Right renal cortex interstitium (tissue), 3 donors: Measurements from ENCODE around the gene ACOT4. TPM values are rescaled to one million over a fixed set of nuclear protein-coding genes. Genes with fewer than 3 reads are reported as not detected.
A peak's percentile ranks its signal among the peaks of the same experiment; 100 is the strongest.
"Not testable (repeated sequence)": the region's sequence is repeated elsewhere in the genome, so short reads cannot be mapped to it uniquely, and the experiment has no call there.

Source experiments
- DNase-seq, 3 donors: peaks; one replicate each; pipeline ENCODE4 v3.0.0-alpha.2; 2013; ENCODE audit warnings: low read depth in 3 of 3, low spot score in 2 of 3
- polyA plus RNA-seq, 3 donors: library from polyadenylated mRNA; unstranded; fragments of 120-200 nt; gene quantifications; one replicate each; pipeline ENCODE4 v1.2.1, GENCODE V29; 2013; ENCODE audit not compliant: insufficient read length in 3 of 3

ACOT4 gene
- polyA plus RNA-seq, 3 donors: 2.9 to 4.6 (median 3.8) TPM

GRCh38 chr14:73574251-73574650 lies 17.4 kb upstream of the ACOT4 start:
- not testable (repeated sequence) for DNase-seq

DNA sequence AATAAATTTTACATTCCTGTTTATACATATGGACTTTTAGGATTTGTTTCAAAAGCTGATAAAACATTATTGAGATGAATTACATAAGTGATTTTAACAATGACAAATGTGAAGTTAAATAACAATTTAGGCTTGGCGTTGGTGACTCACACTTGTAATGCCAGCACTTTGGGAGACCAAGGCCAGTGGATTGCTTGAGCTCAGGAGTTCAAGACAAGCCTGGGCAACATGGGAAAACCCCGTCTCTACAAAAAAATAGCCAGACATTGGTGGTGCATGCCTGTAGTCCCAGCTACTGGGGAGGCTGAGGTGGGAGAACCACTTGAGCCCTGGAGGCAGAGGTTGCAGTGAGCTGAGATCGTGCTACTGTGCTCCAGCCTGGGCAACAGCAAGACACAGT lies 15.3 kb upstream of the ACOT4 start:
- no peak for DNase-seq

GRCh38 chr14:73577214-73577613 lies 14.5 kb upstream of the ACOT4 start:
- DNase-seq: not testable (repeated sequence)

GRCh38 chr14:73582102-73582979 lies 9.3 kb upstream of the ACOT4 start:
- DNase-seq: not testable (repeated sequence)

DNA sequence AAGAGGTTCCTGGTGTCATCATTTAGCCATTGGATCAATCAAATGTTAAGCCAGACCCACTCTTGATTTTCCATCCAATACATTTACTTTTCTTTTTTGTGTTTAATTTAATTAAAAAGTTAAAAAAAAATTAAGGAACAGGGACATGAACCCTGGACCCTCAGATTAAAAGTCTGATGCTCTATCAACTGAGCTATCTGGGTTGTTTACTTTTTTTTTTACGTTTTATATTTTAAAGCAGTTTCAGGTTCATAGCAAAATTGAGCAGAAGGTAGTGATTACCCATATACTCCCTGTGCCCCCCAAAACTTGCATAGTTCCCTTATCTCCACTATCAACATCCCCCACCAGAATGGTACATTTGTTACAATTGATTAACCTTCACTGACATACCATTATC lies 3.0 kb upstream of the ACOT4 start:
- DNase-seq: no peak

DNA sequence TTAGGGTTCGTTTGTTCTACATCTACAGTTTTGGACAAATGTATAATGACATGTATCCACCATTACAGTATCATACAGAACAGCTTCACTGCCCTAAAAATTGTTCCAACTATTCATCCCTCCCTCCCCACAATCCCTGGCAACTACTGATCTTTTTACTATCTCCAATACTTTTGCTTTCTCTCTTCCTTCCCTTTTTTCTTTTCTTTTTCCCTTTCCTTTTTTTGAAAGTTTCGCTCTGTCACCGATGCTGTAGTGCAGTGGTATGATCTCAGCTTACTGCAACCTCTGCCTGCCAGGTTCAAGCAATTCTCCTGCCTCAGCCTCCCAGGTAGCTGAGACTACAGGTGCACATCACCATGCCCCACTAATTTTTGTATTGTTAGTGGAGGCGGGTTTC lies 2.6 kb upstream of the ACOT4 start:
- no peak for DNase-seq

DNA sequence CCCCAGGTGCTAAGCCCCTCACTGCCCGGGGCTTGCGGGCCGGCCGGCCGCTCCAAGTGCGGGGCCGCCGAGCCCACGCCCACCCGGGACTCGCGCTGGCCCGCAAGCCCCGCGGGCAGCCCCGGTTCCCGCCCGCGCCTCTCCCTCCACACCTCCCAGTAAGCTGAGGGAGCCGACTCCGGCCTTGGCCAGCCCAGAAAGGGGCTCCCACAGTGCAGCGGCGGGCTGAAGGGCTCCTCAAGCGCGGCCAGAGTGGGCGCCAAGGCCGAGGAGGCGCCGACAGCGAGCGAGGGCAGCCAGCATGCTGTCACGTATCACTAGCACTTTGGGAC lies 1.0 kb upstream of the ACOT4 start:
- DNase-seq: not testable (repeated sequence)

GRCh38 chr14:73594491-73594890 lies 2.8 kb downstream of the ACOT4 start:
- DNase-seq: no peak

DNA sequence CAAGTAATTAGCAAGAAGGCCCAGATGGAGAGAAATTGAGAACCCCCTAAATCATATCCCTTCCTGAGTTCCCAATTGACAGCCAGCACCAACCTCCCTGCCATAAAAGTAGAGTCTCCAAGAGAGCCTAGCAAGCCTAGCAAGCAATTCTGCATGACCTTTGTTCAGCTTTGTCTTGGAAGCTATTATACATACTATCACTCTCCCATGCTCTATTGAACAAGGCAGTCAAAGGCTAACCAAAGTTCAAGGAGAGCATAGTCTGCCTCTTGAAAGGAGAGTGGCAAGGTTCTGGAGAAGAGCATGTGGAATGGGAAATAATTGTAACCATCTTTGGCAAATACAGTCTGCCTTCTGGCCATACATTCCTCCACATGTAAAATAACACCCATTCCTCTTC lies 7.8 kb downstream of the ACOT4 start:
- no peak for DNase-seq

DNA sequence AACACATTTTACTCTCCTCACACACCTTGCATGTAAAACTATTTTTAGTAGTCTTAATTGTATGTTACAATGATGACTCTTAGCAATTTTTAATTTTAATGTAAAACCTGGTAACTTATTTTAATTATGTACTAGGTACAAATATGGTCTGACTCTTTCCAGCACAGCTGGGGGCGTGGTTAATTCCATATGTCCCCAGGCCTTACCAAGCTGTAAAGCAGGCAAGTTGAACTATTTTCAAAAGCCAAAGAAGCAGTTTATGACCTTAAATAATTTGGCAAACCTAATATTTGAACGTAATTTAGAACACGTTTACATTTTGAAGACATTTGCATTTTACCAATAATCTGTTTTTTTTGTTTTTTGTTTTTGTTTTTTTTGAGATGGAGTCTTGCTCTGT lies 11.3 kb downstream of the ACOT4 start:
- no peak for DNase-seq

DNA sequence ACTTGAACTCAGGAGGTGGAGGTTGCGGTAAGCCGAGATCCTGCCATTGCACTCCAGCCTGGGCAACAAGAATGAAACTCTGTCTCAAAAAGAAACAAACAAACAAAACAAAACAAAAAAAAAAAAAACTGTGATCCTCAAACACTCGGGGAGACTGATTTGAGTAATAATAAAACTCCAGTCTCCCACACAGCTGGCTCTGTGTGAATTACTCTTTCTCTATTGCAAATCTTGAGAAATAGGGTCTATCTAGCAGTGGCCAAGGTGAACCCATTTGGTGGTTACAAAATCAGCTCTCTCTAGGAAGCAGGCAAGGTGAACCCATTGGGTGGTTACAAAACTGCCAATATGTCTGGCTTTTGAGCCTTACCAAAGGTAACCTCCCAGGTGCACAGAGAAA lies 14.6 kb downstream of the ACOT4 start:
- DNase-seq: no peak

GRCh38 chr14:73607241-73607640 lies 15.6 kb downstream of the ACOT4 start:
- no peak for DNase-seq

GRCh38 chr14:73610687-73611086 lies 19.0 kb downstream of the ACOT4 start:
- DNase-seq: no peak

GRCh38 chr14:73612339-73613045 lies 20.8 kb downstream of the ACOT4 start, which contains the start of gene ACOT6:
TSS of gene ACOT6 (plus strand) at chr14:73612517. CDS start at chr14:73612572, 55 bp downstream.
- DNase-seq: peak in 1 of 3 donors; percentile 52

- no peak for DNase-seq
These were observed 21.3 kb downstream of the ACOT4 start for GRCh38 chr14:73613046-73613383.

DNA sequence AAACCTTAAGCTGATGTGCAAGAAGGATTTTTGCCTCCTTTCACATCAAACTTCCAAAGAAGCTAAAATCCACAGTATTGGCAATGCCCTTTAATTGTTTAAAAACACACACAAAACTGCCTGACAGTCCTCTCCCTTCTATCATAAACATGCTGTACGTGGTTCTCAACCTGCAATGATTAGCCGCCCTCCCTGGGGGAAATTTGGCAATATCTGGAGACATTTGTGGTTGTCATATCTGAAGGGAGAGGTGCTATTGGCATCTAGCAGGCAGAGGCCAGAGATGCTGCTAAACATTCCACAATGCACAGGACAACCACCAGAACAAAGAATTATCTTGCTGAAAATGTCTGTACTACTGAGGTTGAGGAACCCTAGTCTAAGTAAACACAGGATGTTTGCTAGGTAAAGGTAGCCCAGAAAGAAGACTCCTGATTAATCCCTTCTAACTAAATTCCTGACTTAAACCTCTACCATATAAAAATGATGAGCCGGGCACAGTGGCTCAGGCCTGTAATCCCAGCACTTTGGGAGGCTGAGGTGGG lies 21.8 kb downstream of the ACOT4 start:
- no peak for DNase-seq

DNA sequence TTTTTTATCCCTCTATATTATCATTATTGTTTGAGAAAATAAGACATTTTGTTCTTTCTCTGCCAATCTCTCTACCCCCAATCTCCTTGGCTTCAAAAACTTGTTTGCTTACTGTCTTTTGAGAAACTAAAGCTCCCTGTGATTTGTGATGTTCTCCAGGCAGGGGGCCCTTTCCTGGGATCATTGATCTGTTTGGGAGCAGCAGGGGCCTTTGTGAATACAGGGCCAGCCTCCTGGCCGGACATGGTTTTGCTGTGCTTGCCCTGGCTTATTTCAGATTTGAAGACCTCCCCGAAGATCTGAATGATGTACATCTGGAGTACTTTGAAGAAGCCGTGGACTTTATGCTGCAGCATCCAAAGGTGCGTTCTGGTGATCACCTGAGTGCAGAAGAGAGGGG lies 25.2 kb downstream of the ACOT4 start:
- DNase-seq: no peak

GRCh38 chr14:73619524-73619923 lies 27.9 kb downstream of the ACOT4 start:
- no peak for DNase-seq

- DNase-seq: no peak
These were observed 28.6 kb downstream of the ACOT4 start for GRCh38 chr14:73620268-73620667.

DNA sequence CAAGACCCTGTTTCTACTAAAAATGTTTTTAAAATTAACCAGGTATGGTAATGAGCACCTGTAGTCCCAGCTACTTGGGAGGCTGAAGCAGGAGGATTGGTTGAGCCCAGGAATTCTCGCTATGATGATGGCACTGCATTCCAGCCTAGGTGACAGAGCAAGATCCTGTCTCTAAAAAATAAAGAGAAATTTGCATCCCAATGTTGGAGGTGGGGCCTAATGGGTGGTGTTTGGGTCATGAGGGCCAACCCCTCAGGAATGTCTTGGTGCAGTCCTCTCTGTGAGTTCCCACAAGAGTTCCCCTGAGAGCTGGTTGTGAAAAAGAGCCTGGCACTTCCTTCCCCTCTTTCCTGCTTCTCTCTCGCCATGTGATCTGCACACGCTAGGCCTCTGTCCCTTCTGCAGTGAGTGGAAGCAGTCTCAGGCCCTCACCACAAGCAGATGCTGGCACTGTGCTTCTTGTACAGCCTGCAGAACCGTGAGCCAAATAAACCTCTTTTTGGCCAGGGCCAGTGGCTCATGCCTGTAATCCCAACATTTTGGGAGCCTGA lies 31.9 kb downstream of the ACOT4 start:
- no peak for DNase-seq

GRCh38 chr14:73625706-73626105 lies 34.0 kb downstream of the ACOT4 start:
- DNase-seq: no peak

DNA sequence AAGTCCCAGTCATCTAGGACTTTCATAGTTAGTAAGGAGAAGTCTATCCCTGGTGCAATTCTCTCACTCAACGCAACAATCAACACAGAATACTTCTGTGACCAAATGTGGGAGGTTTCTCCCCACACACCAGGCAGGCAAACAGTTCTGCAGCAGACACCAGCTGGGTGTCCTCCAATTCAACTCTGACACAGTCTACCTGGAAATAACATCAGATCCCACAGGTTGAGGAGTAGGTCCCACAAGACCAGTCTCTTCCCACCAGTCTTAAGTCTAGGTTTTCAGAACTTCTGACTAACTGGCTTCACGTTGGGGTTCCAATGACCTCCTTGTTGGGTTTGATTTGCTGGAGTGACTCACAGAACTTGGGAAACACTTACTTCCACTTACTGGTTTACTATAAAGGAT lies 35.5 kb downstream of the ACOT4 start:
- no peak for DNase-seq
